DND-41 (cell line): ENCODE measurements around the gene UBE2Q2.

Experiments used
- ATAC-seq: fragments of 200-7000 bp; cut with Tn5 transposase; 3 replicates; pipeline ENCODE4 v1.9.1; 2021; ENCODE audit warnings: low read depth; ENCODE audit not compliant: insufficient read depth
- DNase-seq: peaks from one replicate; pipeline ENCODE4 v3.0.0-alpha.2; 2020
- H2AFZ ChIP-seq: 2 replicates; pipeline ENCODE4 v1.6.0; 2012; ENCODE audit warnings: low read depth, low read length
- H3K27ac ChIP-seq: 2 replicates; pipeline ENCODE4 v1.5.1; 2012; ENCODE audit warnings: low read length, inconsistent platforms
- H3K27me3 ChIP-seq: fragments of 200-600 bp; sonication (generic); 2 replicates; pipeline ENCODE4 v1.6.0; 2012; ENCODE audit warnings: low read length, mild to moderate bottlenecking, inconsistent platforms; ENCODE audit not compliant: insufficient read depth, poor library complexity
- H3K36me3 ChIP-seq: 2 replicates; pipeline ENCODE4 v1.5.1; 2012; ENCODE audit warnings: low read length, inconsistent platforms; ENCODE audit not compliant: insufficient read depth
- H3K4me1 ChIP-seq: 2 replicates; pipeline ENCODE4 v1.5.1; 2012; ENCODE audit warnings: mild to moderate bottlenecking, low read length; ENCODE audit not compliant: insufficient read depth
- H3K4me2 ChIP-seq: 2 replicates; pipeline ENCODE4 v1.6.0; 2012; ENCODE audit warnings: mild to moderate bottlenecking, moderate library complexity, low read length, inconsistent platforms; ENCODE audit not compliant: insufficient read depth
- H3K4me3 ChIP-seq, 2 experiments: fragments of 200-600 bp in 1 of 2; shearing (Covaris generic) in 1 of 2; 2 replicates each; pipeline ENCODE4 v1.5.1; 2012 to 2016; ENCODE audit warnings: inconsistent platforms in 2 of 2, low read length in 2 of 2, mild to moderate bottlenecking in 2 of 2, low read depth in 1 of 2, moderate library complexity in 1 of 2
- H3K79me2 ChIP-seq: 2 replicates; pipeline ENCODE4 v1.6.0; 2012; ENCODE audit warnings: low read length, inconsistent platforms; ENCODE audit not compliant: insufficient read depth
- H3K9ac ChIP-seq: 2 replicates; pipeline ENCODE4 v1.6.0; 2012; ENCODE audit warnings: low read depth, mild to moderate bottlenecking, inconsistent platforms, low read length, moderate library complexity
- H3K9me3 ChIP-seq: 2 replicates; pipeline ENCODE4 v1.5.1; 2012; ENCODE audit warnings: low read length, moderate library complexity, mild to moderate bottlenecking, inconsistent platforms; ENCODE audit not compliant: insufficient read depth, severe bottlenecking
- H4K20me1 ChIP-seq: 2 replicates; pipeline ENCODE4 v1.6.0; 2012; ENCODE audit warnings: low read length; ENCODE audit not compliant: insufficient read depth
- EZH2 ChIP-seq: IDR thresholded peaks from 3 replicates; pipeline ENCODE4 v1.6.1; 2012; ENCODE audit warnings: borderline replicate concordance, low read depth, mild to moderate bottlenecking, moderate library complexity, low read length, inconsistent platforms; ENCODE audit not compliant: severe bottlenecking
- TF ChIP-seq, protein P1 (sequence below): IDR thresholded peaks from 2 replicates; pipeline ENCODE4 v1.5.1; 2012; ENCODE audit warnings: borderline replicate concordance, low read length, moderate library complexity, mild to moderate bottlenecking; ENCODE audit not compliant: poor library complexity, severe bottlenecking; ENCODE audit errors: extremely low read depth

The UBE2Q2 gene

DNA sequence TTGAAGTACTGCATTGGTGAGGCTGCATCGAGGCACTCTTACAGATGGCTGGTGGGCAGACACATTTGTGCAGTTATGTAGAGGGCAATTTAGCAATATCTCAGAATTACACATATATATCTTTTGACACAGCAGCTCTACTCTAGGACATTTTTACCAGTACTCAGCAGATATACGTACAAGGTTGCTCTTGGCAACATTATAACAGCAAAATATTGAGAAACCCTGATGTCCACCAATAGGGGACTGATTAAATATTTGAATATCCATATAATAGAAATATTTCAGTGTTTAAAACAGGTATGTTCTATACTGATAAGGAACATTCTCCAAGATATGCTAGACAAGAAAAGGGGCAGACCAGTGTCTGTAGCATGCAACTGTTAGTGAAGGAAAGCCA, 52.5 kb downstream of the UBE2Q2 start:
- no peak for TF ChIP-seq EZH2
- TF ChIP-seq, protein P1, sequence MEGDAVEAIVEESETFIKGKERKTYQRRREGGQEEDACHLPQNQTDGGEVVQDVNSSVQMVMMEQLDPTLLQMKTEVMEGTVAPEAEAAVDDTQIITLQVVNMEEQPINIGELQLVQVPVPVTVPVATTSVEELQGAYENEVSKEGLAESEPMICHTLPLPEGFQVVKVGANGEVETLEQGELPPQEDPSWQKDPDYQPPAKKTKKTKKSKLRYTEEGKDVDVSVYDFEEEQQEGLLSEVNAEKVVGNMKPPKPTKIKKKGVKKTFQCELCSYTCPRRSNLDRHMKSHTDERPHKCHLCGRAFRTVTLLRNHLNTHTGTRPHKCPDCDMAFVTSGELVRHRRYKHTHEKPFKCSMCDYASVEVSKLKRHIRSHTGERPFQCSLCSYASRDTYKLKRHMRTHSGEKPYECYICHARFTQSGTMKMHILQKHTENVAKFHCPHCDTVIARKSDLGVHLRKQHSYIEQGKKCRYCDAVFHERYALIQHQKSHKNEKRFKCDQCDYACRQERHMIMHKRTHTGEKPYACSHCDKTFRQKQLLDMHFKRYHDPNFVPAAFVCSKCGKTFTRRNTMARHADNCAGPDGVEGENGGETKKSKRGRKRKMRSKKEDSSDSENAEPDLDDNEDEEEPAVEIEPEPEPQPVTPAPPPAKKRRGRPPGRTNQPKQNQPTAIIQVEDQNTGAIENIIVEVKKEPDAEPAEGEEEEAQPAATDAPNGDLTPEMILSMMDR: no peak
- ATAC-seq (no peak), DNase-seq (no peak)
- H4K20me1 ChIP-seq: no peaks in the 10 kb centered on the region
- no peak overlapping the region for H3K4me3 ChIP-seq
- H3K4me2 ChIP-seq: no peak overlapping the region
- no peaks in the 10 kb centered on the region for H3K9me3 ChIP-seq
- H3K27ac ChIP-seq: no peak overlapping the region
- peaks cover 40% of the 10 kb centered on the region for H3K36me3 ChIP-seq
- H3K79me2 ChIP-seq: no peaks in the 10 kb centered on the region
- no peaks in the 10 kb centered on the region for H3K27me3 ChIP-seq
- H2AFZ ChIP-seq: no peak overlapping the region
- H3K9ac ChIP-seq: no peak overlapping the region
- peaks cover 4% of the 10 kb centered on the region; the same call in 1 of the 2 replicates for H3K4me1 ChIP-seq

DNA sequence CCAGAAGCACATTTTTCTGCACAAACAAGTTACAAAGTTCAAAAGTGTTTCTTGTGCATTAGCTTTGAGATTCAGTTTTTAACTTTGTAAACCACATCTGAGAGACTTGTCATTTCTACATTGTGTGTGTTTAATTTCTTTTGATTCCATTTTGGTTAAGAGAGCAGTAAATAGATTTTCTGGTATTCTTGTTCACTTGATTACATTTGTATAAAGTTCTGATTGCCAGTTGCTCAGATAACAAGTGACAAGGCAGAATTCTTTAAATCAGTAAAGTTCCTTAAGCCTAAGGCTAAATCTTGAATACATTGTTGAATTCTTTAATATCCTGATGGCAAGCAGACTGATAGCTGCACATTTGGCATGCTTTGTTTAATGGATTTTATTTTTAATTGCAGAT, 57.3 kb downstream of the UBE2Q2 start:
- DNase-seq (no peak), ATAC-seq (no peak)
- H3K4me1 ChIP-seq: peaks cover 43% of the 10 kb centered on the region
- H3K27ac ChIP-seq: no peak overlapping the region
- peaks cover 22% of the 10 kb centered on the region for H3K79me2 ChIP-seq
- TF ChIP-seq, protein P1: no peak
- H3K9ac ChIP-seq: no peak overlapping the region
- H3K36me3 ChIP-seq: peaks cover 40% of the 10 kb centered on the region
- H3K4me3 ChIP-seq: no peak overlapping the region
- no peak overlapping the region for H2AFZ ChIP-seq
- no peaks in the 10 kb centered on the region for H4K20me1 ChIP-seq
- H3K4me2 ChIP-seq: no peak overlapping the region
- no peaks in the 10 kb centered on the region for H3K9me3 ChIP-seq
- no peaks in the 10 kb centered on the region for H3K27me3 ChIP-seq

DNA sequence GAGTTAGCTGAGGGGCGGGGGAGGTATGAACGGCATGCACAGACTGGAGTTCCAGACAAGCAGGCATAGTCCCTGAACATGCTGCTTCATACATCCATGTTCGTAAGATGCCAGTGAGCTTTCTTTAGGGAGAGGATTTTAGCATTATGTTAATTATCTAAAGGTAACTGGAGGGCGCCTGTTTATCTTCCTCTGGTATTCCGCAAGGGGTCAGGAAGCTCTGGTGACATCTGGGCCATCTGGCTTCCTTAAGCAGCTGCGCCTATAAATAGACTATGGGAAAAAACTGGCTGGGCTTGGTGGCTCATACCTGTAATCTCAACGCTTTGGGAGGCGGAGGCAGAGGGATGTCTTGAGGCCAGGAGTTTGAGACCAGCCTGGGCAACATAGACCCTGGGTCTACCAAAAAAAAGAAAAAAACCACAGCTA, 58.9 kb downstream of the UBE2Q2 start:
- H3K79me2 ChIP-seq: peaks cover 24% of the 10 kb centered on the region
- H3K4me2 ChIP-seq: peak overlapping the region; percentile 73
- peaks cover 48% of the 10 kb centered on the region for H3K4me1 ChIP-seq
- no peak overlapping the region for H2AFZ ChIP-seq
- H3K9me3 ChIP-seq: no peaks in the 10 kb centered on the region
- ATAC-seq (no peak), DNase-seq (no peak)
- H4K20me1 ChIP-seq: no peaks in the 10 kb centered on the region
- H3K9ac ChIP-seq: no peak overlapping the region; the same call in 1 of the 2 replicates
- peaks cover 37% of the 10 kb centered on the region for H3K36me3 ChIP-seq
- TF ChIP-seq, protein P1: no peak
- TF ChIP-seq EZH2: no peak
- H3K4me3 ChIP-seq: peak overlapping the region in 1 of 2 experiments; percentile 88; a peak in 1 of 4 replicates
- no peaks in the 10 kb centered on the region for H3K27me3 ChIP-seq
- H3K27ac ChIP-seq: no peak overlapping the region
